ENCODE results near the gene LPP. TPM values are rescaled to one million over a fixed set of nuclear protein-coding genes. Genes with fewer than 3 reads are reported as not detected.

LPP gene
- total RNA-seq, 3 donors from 2014 or later (not counting 1 experiment from before 2014, with no cell fraction given) = 137 to 163 (median 149) TPM

- H3K4me3 Mint-ChIP-seq = no peak overlapping the region
- Histone ChIP-seq H3K36me3 (ENCODE audit: control insufficient read depth, insufficient read depth, low read length) (no peaks in the 10 kb centered on the region), H3K27ac (ENCODE audit: low read length) (no peak overlapping the region), H3K27me3 (ENCODE audit: control insufficient read depth, insufficient read depth, low read length) (no peaks in the 10 kb centered on the region), H3K4me3 (ENCODE audit: low read length) (no peak overlapping the region), H3K4me1 (ENCODE audit: control insufficient read depth, insufficient read depth, low read length) (peaks cover 8% of the 10 kb centered on the region), H3K9me3 (ENCODE audit: control insufficient read depth, insufficient read depth, low read length) (peaks cover 11% of the 10 kb centered on the region)
- peaks cover 22% of the 10 kb centered on the region for H3K36me3 Mint-ChIP-seq
- H3K27me3 Mint-ChIP-seq (ENCODE audit: low read depth in 2 of 2) = no peaks in the 10 kb centered on the region
- no peak for TF ChIP-seq CTCF (IDR thresholded peaks at IDR 0.05)
- peaks cover 5 to 10% of the 10 kb centered on the region in 2 donors for H3K9me3 Mint-ChIP-seq
- intact Hi-C loops (cut with micrococcal nuclease) = no loop called here
- H3K27ac Mint-ChIP-seq = no peak overlapping the region
- DNase-seq = no peak
- H3K4me1 Mint-ChIP-seq = peaks cover 23 to 24% of the 10 kb centered on the region in 2 donors
- WGBS (ENCODE audit: insufficient coverage) = 100% methylated on average over 1 of the region's 1 CpG
- ATAC-seq = no peak
Observed at GRCh38 chr3:188506446-188506845, 352.5 kb downstream of the LPP start.

GRCh38 chr3:188507244-188507720 is 353.3 kb downstream of the LPP start:
- Mint-ChIP-seq H3K36me3 (peaks cover 22% of the 10 kb centered on the region), H3K4me1 (peaks cover 23 to 30% of the 10 kb centered on the region in 2 donors), H3K27ac (no peak overlapping the region), H3K9me3 (peaks cover 5 to 9% of the 10 kb centered on the region in 2 donors), H3K4me3 (no peak overlapping the region), H3K27me3 (ENCODE audit: low read depth in 2 of 2) (no peaks in the 10 kb centered on the region)
- Histone ChIP-seq H3K27me3 (ENCODE audit: control insufficient read depth, insufficient read depth, low read length) (no peaks in the 10 kb centered on the region), H3K4me1 (ENCODE audit: control insufficient read depth, insufficient read depth, low read length) (peaks cover 8% of the 10 kb centered on the region), H3K4me3 (ENCODE audit: low read length) (no peak overlapping the region), H3K27ac (ENCODE audit: low read length) (no peak overlapping the region), H3K36me3 (ENCODE audit: control insufficient read depth, insufficient read depth, low read length) (no peaks in the 10 kb centered on the region), H3K9me3 (ENCODE audit: control insufficient read depth, insufficient read depth, low read length) (peaks cover 11% of the 10 kb centered on the region)
- intact Hi-C loops (cut with micrococcal nuclease) = no loop called here
- DNase-seq (peak in 1 of 2 donors; percentile 4), ATAC-seq (peak; percentile 41 to 51 (median 47))
- no peak for TF ChIP-seq CTCF (IDR thresholded peaks at IDR 0.05)
- 23% methylated on average over 4 of the region's 5 CpGs for WGBS (ENCODE audit: insufficient coverage)

GRCh38 chr3:188508454-188508853 is 354.5 kb downstream of the LPP start:
- Mint-ChIP-seq H3K36me3 (peaks cover 20% of the 10 kb centered on the region), H3K27me3 (ENCODE audit: low read depth in 2 of 2) (no peaks in the 10 kb centered on the region), H3K9me3 (peaks cover 5 to 8% of the 10 kb centered on the region in 2 donors), H3K27ac (peak overlapping the region in 1 of 2 donors; percentile 38), H3K4me3 (no peak overlapping the region), H3K4me1 (peaks cover 23 to 30% of the 10 kb centered on the region in 2 donors)
- H3K27me3 ChIP-seq (ENCODE audit: control insufficient read depth, insufficient read depth, low read length) = no peaks in the 10 kb centered on the region
- intact Hi-C loops (cut with micrococcal nuclease) = no loop called here
- WGBS (ENCODE audit: insufficient coverage) = 71% methylated on average over 6 of the region's 6 CpGs
- H3K36me3 ChIP-seq (ENCODE audit: control insufficient read depth, insufficient read depth, low read length) = no peaks in the 10 kb centered on the region
- no peak for TF ChIP-seq CTCF (IDR thresholded peaks at IDR 0.05)
- H3K4me1 ChIP-seq (ENCODE audit: control insufficient read depth, insufficient read depth, low read length) = peaks cover 8% of the 10 kb centered on the region
- H3K9me3 ChIP-seq (ENCODE audit: control insufficient read depth, insufficient read depth, low read length) = peaks cover 11% of the 10 kb centered on the region
- H3K27ac ChIP-seq (ENCODE audit: low read length) = no peak overlapping the region
- DNase-seq = no peak
- peak in 1 of 3 donors; percentile 61 for ATAC-seq
- H3K4me3 ChIP-seq (ENCODE audit: low read length) = no peak overlapping the region

GRCh38 chr3:188509316-188509715 is 355.4 kb downstream of the LPP start:
- WGBS (ENCODE audit: insufficient coverage) = 100% methylated on average over 1 of the region's 3 CpGs
- peaks cover 8% of the 10 kb centered on the region for H3K4me1 ChIP-seq (ENCODE audit: control insufficient read depth, insufficient read depth, low read length)
- Mint-ChIP-seq H3K36me3 (peaks cover 11% of the 10 kb centered on the region), H3K27ac (no peak overlapping the region), H3K27me3 (ENCODE audit: low read depth in 2 of 2) (no peaks in the 10 kb centered on the region), H3K9me3 (peaks cover 0 to 3% of the 10 kb centered on the region in 2 donors), H3K4me1 (peaks cover 28 to 30% of the 10 kb centered on the region in 2 donors), H3K4me3 (no peak overlapping the region)
- peaks cover 8% of the 10 kb centered on the region for H3K9me3 ChIP-seq (ENCODE audit: control insufficient read depth, insufficient read depth, low read length)
- no peaks in the 10 kb centered on the region for H3K36me3 ChIP-seq (ENCODE audit: control insufficient read depth, insufficient read depth, low read length)
- TF ChIP-seq CTCF (IDR thresholded peaks at IDR 0.05) = no peak
- no peak overlapping the region for H3K27ac ChIP-seq (ENCODE audit: low read length)
- intact Hi-C loops (cut with micrococcal nuclease) = no loop called here
- no peaks in the 10 kb centered on the region for H3K27me3 ChIP-seq (ENCODE audit: control insufficient read depth, insufficient read depth, low read length)
- ATAC-seq (no peak), DNase-seq (no peak)
- H3K4me3 ChIP-seq (ENCODE audit: low read length) = no peak overlapping the region
